H1 (cell line): Measurements from ENCODE around the gene SMCHD1. TPM values are rescaled to one million over a fixed set of nuclear protein-coding genes. Genes with fewer than 3 reads are reported as not detected.

Experiments
- CTBP2 ChIP-seq: IDR thresholded peaks from 2 replicates; pipeline ENCODE4 v1.7.0; 2011; ENCODE audit warnings: borderline replicate concordance, mild to moderate bottlenecking, moderate library complexity, mixed read lengths, low read length; ENCODE audit not compliant: insufficient read depth, insufficient read length
- JUN ChIP-seq: IDR thresholded peaks from 2 replicates; pipeline ENCODE4 v1.6.1; 2011; ENCODE audit warnings: low read depth, mild to moderate bottlenecking, improper control_type of control experiment, low read length
- POLR2AphosphoS5 ChIP-seq: IDR thresholded peaks from 2 replicates; pipeline ENCODE4 v1.6.1; 2011; ENCODE audit warnings: low read depth, low read length
- YY1 ChIP-seq: IDR thresholded peaks from 2 replicates; pipeline ENCODE4 v1.6.1; 2011; ENCODE audit warnings: low read depth, mild to moderate bottlenecking, low read length
- polyA plus RNA-seq, 7 experiments: library from polyadenylated mRNA; depleted of rRNA in 3 of 7; stranded (reverse) in 5 of 7; unstranded in 2 of 7; fragments of >200 nt in 5 of 7; fragments of 200-250 nt in 2 of 7; gene quantifications; 1 replicate in 5 of 7; 2 replicates in 1 of 7; 4 replicates in 1 of 7; pipeline versions ENCODE4 v1.2.1 to v1.2.3, GENCODE V29; 2011 to 2013; ENCODE audit warnings: missing spikeins in 2 of 7, mixed read lengths in 2 of 7
- total RNA-seq: library from RNA; stranded (reverse); fragmentation: NEBNext Ultra II Directional; extraction: Animal tissue kit (Norgen Biotek cat#: 25700); gene quantifications from 2 replicates; pipeline ENCODE4 v1.2.1, GENCODE V29; 2021
- TF ChIP-seq, protein P1 (sequence below): IDR thresholded peaks from 2 replicates; pipeline ENCODE4 v1.6.1; 2012; ENCODE audit warnings: low read length, inconsistent platforms

The SMCHD1 gene
- total and polyA plus RNA-seq, 2 of the 8 experiments (the other 6 are each of a cell fraction or from before 2014, with no cell fraction given): 9.3 to 32.0 TPM

DNA sequence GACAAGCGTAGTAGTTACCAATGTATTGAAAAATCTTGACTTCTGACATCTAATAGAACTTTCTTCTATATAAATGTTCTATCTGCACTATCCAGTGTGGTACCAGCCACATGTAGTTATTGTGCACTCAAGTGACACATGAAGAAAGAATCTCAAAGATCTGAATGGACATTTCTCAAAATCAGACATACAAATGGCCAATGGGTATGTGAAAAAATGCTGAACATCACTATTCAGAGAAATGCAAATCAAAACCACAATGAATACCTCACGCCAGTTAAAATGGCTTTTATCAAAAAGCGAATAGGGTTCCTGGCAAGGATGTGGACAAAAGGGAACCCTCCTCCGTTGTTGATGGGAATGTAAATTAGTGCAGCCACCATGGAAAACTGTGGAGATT, 37.5 kb upstream of the SMCHD1 start (continued):
- no peak for TF ChIP-seq CTBP2
- TF ChIP-seq, protein P1, sequence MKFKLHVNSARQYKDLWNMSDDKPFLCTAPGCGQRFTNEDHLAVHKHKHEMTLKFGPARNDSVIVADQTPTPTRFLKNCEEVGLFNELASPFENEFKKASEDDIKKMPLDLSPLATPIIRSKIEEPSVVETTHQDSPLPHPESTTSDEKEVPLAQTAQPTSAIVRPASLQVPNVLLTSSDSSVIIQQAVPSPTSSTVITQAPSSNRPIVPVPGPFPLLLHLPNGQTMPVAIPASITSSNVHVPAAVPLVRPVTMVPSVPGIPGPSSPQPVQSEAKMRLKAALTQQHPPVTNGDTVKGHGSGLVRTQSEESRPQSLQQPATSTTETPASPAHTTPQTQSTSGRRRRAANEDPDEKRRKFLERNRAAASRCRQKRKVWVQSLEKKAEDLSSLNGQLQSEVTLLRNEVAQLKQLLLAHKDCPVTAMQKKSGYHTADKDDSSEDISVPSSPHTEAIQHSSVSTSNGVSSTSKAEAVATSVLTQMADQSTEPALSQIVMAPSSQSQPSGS: no peak
- TF ChIP-seq YY1: no peak
- no peak for TF ChIP-seq POLR2AphosphoS5
- TF ChIP-seq JUN: no peak
